Left kidney (tissue), 2 donors: ENCODE results near the gene GPC5. TPM values are rescaled to one million over a fixed set of nuclear protein-coding genes. Genes with fewer than 3 reads are reported as not detected.
A peak's percentile ranks its signal among the peaks of the same experiment; 100 is the strongest.

Source experiments
- DNase-seq: peaks from one replicate; pipeline ENCODE4 v3.0.0-alpha.2; 2013
- polyA plus RNA-seq: library from polyadenylated mRNA; unstranded; fragments of 120-200 nt; gene quantifications from one replicate; pipeline ENCODE4 v1.2.1, GENCODE V29; 2013; ENCODE audit not compliant: insufficient read length

The GPC5 gene
- polyA plus RNA-seq, 1 donor: 5.1 TPM

- DNase-seq: no peak
Measured at GRCh38 chr13:92173254-92173653, 774.8 kb downstream of the GPC5 start.

- DNase-seq: peak; percentile 30
Measured at GRCh38 chr13:92175330-92175729, 776.9 kb downstream of the GPC5 start.

GRCh38 chr13:92177966-92178365, 779.5 kb downstream of the GPC5 start:
- DNase-seq: no peak

GRCh38 chr13:92179223-92179622, 780.8 kb downstream of the GPC5 start:
- no peak for DNase-seq

GRCh38 chr13:92187378-92187989, 789.1 kb downstream of the GPC5 start:
- DNase-seq: peak; percentile 47

GRCh38 chr13:92188574-92188973, 790.2 kb downstream of the GPC5 start:
- no peak for DNase-seq

GRCh38 chr13:92196591-92197256, 798.3 kb downstream of the GPC5 start:
- no peak for DNase-seq

- no peak for DNase-seq
Measured at GRCh38 chr13:92197669-92198068, 799.2 kb downstream of the GPC5 start.

GRCh38 chr13:92218615-92219014, 820.2 kb downstream of the GPC5 start:
- DNase-seq: no peak

GRCh38 chr13:92221916-92222315, 823.5 kb downstream of the GPC5 start:
- no peak for DNase-seq

- no peak for DNase-seq
Measured at GRCh38 chr13:92224052-92224821, 825.8 kb downstream of the GPC5 start.

- DNase-seq: no peak
Measured at GRCh38 chr13:92224825-92225224, 826.4 kb downstream of the GPC5 start.

GRCh38 chr13:92225861-92226260, 827.4 kb downstream of the GPC5 start:
- DNase-seq: no peak

- DNase-seq: no peak
Measured at GRCh38 chr13:92232871-92233270, 834.5 kb downstream of the GPC5 start.

- peak; percentile 14 for DNase-seq
Measured at GRCh38 chr13:92251671-92252210, 853.3 kb downstream of the GPC5 start.

- DNase-seq: peak; percentile 7
Measured at GRCh38 chr13:92255526-92255925, 857.1 kb downstream of the GPC5 start.

GRCh38 chr13:92256211-92256610, 857.8 kb downstream of the GPC5 start:
- DNase-seq: no peak

GRCh38 chr13:92259046-92259445, 860.6 kb downstream of the GPC5 start:
- no peak for DNase-seq

- DNase-seq: no peak
Measured at GRCh38 chr13:92259523-92259922, 861.1 kb downstream of the GPC5 start.

- no peak for DNase-seq
Measured at GRCh38 chr13:92260363-92260762, 861.9 kb downstream of the GPC5 start.

- peak; percentile 6 for DNase-seq
Measured at GRCh38 chr13:92262100-92262788, 863.8 kb downstream of the GPC5 start.

GRCh38 chr13:92265408-92265807, 867.0 kb downstream of the GPC5 start:
- DNase-seq: no peak
